HS-5 (cell line): Measurements from ENCODE around the gene EPB41L5.
"Not testable (repeated sequence)": the region's sequence is repeated elsewhere in the genome, so short reads cannot be mapped to it uniquely, and the experiment has no call there.

Experiments
- DNase-seq: peaks from one replicate; pipeline ENCODE4 v3.0.0-alpha.2; 2012; ENCODE audit warnings: low read depth

Gene EPB41L5

DNA sequence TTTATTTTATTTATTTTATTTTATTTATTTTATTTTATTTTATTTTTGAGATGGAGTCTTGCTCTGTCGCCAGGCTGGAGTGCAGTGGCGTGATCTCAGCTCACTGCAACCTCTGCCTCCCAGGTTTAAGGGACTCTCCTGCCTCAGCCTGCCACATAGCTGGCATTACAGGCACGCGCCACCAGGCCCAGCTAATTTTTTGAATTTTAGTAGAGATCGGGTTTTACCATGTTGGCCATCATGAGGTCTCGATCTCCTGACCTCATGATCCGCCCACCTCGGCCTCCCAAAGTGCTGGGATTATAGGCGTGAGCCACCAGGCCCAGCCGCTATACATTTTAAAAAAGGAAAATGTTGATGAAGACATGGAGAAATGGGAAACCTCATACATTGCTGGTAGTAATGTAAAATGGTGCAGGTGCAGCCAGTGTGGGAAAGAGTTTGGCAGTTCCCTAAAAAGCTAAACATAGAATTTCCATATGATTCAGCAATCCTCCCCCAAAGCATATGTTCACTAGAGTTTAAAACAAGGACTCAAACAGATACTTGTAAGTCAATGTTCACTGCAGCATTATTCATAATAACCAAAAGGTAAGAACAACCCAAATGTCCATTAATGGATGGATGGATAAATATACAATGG, 187.1 kb downstream of the EPB41L5 start:
- not testable (repeated sequence) for DNase-seq

DNA sequence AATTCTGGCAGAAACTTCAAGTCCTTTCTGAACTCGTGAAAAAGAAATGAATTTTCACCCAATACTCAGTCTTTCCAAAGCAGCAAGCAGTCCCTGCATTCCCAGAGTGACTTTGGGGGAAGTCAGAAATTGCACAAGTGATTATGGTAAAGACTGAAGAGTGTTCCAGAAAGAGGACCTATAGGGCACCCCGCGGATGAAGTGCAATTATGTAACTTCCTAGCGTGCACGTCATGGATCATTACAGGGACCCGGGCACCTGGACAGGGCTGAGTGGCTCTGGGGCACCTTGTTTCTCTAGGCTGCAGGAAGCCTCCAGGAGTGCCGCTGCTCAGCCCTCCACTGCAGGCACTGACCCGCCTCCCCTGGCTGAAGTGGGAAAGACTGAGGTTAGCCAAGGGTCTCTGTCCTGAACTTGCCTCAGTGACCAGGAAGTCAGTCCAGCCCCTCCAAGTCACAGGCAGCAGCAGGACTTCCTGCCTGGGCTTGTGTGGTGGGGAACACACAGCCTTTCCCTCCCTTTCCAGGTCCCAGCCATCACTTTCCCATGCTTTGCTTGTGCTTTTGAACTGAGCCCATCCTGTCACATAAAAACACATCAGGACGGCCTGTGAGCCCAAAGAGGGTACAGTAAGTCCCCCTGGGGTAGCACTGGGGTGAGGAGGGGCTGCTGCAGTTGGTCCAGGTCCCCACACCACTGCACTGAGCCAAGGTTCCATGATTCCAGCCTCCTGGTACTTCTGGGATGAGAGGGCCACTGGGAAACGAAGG, 190.6 kb downstream of the EPB41L5 start:
- no peak for DNase-seq

DNA sequence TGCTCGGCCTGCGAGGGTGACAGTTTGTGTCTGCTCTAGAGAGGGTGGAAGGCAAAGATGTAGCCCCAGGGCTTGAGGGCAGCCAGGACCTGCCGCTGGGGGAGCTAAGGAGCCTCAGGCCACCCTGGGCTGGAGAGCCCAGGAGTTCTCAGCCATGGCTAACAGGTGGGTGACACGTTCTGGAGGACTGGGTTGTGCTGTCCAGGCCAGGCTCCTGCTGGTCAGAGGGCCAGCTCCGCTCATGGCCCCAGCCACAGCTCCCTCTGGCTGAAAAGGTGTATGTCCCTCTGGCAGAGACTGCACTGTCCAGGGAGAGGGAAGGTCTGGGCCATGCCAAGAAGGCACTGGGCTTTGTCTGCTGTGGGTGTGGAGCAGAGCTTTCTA, 191.1 kb downstream of the EPB41L5 start:
- no peak for DNase-seq

DNA sequence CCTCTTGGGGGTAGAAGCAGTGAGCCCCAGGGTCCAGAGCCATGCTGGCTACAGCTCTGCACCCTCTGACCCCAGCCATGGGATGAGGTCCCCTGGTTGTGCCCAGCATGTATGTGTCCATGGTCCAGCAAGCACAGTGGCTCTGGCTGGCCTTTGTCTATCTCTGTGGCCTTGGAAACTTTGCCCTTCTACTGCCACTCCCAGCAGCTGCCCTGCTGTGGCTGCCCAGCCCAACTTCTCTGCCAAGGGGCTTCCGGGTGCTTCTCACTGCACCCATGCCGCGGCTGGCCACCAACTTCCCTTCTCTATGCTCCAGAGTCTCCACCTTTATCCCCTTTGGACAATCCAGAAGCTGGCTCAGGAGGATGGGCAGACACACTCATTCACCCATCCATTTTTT, 191.5 kb downstream of the EPB41L5 start:
- no peak for DNase-seq

DNA sequence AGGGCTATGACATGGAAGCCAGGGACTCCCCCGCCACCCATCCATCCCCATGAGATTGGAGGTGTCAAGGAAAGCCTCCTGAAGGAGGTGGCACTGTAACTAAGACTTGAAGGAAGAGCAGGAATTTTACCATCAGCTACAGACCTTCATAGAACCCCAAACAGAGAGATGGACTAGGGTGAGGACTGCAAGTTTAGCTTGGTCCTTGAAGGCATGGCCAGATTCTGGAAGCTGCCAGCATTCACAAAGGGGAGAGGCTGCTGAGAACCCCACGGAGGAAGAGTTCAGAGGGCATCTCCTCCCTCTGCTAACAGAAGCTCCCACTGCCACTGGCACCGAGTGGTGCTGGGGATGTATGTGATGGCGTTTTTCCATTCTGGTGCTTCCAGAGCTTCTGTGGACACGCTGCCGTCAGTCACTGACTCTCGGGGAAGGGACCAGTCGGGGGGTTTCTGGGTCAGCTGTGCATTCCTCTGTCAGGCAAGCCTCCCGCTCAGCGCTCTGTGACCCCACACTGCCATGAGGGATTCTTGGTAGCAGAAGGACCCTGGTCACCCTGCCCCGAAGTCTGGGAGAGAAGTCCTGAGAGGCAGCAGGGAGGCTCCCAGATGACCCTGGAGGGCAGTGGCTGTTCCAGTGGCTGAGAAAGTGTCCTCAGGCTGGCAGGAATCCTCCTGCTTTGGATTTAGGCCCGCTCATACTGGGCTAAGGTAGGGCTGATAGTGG, 192.2 kb downstream of the EPB41L5 start:
- DNase-seq = no peak

DNA sequence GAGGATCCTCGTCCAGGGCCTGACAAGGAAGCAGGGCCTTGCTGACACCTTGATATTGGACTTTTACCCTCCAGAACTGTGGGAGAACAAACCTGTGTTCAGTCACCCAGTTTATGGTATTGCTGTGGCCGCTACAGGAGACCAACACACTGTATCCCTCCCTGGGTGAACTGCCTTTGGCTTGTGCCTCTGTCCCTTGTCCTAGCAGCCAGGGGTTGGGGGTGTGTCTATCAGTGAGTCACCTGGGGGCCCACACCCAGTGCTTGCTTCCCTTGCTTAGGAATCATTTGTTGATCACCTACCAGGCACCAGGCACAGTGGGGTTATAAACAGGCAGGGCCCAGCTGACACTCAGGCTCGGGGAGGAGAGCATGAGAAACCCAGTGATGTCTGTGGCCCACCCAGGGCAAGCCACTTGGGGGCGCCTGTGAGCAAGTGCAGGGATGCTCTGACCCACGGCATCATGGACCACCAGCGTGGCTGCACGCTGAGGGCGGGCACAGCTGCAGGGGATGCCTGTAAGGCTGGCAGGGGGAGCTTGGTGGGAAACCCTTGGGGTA, 193.2 kb downstream of the EPB41L5 start:
- no peak for DNase-seq

DNA sequence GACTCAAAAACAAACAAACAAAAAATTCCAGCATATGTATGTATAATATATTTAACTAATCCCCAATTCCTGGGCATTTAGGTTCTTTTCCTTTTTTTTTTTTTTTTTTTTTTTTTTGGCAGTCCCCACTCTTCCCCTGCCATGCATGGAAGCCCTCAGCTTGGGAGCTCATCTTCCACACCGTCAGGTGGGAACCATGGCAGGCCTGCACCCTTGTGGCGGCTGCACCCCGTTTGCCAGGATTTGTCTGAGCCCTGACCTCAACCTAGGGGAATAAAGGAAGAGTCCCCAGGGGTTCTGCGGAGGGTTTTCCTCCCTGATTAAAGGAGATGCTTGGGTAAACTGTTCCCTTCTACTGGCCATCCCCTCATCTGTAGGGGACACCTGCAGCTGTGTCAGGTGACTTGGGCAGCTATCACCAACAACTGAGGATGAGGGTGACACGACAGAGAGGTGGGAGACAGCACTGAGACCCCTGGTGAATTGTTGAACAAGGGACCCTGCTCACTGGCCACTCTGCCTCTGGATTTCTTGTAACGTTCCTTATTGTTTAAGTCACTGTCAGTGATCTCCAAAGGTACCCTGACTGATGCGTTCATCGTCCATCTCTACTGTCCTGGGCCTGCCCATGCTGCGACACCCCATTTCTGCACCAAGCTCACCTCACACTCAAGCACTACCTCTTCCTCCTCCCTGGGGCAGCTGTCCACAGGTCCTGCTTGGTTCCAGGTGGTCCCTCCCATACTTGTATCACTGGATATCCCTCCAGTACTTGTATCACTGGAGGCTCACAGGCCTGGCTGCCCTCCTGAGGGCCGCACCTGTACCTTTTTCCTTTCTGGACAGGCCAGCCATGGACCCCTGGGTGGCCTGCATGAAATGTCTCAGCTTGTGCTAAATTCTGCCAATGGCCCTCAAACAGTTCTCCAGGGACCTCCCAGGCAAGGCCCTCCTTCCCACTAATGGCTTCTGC, 195.8 kb downstream of the EPB41L5 start:
- no peak for DNase-seq

DNA sequence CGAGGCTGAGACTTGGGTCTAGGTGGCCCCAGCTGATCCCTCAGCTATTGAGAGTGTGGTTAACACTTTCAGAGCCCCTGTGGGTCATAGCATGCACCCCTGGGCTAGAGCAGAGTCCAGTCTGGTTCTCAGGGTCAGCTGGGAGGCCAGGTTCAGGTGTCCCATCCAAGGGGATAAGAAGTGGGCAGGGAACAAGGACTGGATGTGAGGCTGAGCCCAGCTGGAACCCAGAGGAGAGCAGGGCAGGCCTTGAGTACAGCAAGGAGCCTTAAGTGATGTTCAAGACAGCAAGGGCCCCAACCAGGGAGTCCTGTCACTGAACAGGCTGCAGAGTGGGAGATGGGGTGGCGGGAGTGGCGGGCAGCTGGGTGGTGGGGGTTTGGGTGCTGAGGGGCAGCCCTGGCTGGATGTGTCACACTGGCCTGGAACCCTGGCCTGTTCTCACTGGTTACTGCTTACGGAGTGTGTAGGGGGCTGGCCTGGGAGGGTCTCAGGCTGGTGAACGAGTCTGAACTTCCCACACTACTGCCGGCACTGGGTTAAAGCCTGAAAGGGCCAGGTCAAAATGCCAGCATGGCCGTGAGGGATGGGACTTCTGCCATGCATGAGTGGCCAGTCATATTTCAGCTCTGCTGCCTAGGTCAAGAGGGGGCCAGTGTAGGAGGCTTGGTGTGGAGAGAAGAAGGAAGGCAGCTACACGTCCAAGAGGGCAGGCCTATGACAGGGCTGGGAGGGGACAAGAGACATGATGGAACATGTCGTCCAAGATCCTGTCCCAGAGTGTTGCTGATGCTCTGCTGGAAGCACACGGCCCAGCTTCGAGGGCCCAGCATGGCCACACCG, 196.8 kb downstream of the EPB41L5 start:
- no peak for DNase-seq

DNA sequence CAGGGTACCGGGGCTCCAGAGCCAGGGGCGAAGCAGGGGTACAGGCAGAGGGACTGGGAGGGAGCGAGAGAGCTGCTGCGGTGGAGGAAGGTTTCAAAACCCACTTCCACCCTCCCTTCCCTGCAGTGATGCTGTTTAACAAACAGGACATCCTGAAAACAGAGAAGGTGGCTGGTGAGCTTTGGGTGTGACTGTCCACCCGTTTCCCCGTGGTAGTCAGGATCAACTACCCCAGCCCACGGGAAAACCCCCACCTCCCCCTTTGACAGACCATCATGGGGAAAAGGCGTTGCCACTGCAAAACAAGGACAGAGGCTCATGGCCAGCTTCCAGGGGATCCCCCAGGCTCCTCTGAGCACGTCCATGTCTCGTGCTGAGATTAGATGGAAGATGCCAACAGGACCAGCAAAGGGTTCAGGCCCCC, 197.4 kb downstream of the EPB41L5 start:
- DNase-seq = no peak

DNA sequence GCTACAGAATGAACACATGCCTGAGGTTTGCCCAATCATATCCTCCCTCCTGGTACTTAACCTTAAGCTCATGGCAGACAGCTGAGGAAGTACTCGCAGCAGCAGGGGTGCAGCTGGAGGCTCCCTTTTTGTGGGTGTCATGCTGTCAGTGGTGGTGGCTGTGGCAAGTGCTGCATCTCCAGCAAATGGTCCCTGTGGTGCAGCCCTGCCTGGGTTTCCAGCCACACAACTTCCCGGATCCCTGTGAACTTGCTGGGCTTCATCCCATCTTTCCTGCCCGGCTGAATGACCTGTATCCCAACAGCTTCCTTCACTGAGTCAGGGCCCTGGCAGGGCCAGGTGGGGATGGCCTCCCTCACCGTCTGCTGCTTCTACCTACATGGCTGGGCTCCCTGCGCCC, 205.3 kb downstream of the EPB41L5 start:
- DNase-seq = no peak

DNA sequence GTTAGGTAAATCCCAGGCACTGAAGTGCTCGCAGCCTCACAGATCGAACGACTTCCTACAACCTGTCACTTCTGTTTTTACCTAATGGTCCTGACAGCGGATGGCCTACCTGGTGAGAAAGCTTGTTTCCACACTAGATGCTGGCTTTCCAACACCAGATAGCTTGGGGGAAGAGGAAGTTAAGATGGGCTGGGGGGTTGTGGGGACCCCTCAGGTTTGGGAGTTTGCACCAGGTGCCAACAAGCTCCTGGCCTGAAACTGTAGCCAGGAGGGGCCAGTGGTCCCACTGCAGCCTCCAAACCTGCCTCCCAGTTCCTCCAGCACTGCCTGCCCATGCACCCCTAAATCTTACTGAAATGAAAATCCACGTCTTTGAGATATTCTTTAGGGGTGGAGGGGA, 206.4 kb downstream of the EPB41L5 start:
- DNase-seq = no peak

DNA sequence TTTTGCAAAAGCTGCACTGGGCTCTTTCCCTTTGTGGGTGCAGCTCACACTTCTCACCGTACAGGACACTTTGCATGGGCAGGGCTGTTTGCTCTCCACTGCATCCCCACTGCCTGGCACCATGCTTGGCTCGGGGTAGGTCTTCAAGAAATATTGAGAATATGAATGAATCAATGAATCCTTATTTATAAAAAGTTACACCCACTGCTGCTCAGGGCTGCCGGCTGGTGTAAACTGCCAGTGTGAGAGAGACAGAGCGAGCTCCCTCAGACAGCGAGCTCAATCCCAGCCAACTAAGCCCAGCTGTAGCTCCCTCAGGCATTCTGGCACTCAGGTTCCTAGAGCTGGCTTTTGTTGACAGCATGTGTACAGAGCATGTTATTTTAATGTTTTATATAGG, 206.9 kb downstream of the EPB41L5 start:
- DNase-seq = no peak

DNA sequence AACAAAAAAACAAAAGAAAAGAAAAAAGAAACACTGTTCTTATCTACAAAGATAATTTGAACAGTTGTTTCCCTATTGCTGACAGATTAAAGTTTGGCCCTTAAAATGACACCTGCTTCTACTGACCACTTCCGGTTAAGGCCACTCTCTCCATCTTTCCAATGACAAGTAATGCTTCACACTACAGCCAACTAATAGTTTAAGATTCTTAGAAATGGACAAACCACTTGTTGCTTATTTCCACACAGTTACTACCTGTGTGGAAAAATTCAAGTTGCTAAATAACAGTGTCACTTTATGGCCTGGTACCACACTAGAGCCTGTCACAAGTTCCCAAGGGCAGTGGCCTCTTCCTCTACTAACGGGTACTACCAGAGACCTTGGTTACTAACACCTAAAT, 207.9 kb downstream of the EPB41L5 start:
- DNase-seq = no peak

DNA sequence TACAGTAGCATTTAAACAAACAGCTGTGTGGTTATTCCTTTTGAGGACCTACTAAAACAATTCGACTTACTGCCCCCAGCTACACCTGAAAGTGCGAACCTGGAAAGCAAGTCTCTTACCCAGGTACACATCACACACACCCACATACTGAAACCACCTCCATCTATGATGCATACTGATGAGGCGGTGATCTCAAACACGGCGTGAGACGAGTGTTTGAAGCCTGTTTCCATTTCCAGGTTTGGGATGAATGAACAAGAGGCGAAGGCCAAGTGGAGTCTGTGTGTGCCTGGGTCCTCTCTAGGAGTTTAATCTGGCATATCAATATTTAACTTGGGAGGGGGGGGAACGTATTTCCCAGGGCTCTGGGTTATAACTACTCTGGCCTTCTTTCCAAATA, 208.7 kb downstream of the EPB41L5 start:
- no peak for DNase-seq

DNA sequence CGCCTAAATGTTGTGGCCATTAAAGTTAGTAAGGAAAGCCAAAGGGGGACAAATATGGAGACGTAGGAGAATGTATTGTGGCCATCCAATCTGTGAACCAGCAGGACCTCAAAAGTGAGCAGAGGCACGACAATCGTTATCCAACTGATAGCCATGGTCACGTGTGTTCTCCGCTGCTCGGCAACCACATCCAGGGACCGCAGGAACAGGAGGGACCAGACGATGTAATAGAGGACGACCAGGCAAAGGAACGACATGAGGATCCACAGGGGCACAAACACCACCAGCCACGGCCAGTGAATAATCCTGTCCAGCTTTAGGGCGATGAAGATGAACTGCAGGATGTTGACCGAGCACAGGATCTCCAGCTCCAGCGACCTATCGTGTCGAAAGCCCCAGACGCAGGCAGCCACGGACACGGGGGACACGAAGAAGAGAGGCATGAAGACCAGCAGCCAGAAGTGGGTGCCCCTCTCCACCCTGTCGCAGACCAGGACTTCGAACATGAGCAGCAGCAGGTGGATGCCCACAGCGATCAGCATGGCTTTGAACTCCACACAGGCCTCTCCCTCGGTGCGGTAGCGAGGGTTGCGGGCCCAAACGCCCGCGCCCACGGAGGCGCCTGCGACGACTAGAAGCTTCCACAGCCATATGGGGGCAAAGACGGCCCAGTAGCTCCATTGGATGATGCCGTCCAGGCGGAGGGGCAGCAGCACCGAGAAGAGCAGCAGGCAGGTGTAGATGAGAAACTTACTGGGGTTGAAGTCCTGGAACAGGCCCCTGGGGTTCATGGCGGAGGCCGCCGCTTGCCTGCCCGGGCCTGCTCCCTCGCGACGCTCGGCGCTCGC, 209.5 kb downstream of the EPB41L5 start:
- no peak for DNase-seq

DNA sequence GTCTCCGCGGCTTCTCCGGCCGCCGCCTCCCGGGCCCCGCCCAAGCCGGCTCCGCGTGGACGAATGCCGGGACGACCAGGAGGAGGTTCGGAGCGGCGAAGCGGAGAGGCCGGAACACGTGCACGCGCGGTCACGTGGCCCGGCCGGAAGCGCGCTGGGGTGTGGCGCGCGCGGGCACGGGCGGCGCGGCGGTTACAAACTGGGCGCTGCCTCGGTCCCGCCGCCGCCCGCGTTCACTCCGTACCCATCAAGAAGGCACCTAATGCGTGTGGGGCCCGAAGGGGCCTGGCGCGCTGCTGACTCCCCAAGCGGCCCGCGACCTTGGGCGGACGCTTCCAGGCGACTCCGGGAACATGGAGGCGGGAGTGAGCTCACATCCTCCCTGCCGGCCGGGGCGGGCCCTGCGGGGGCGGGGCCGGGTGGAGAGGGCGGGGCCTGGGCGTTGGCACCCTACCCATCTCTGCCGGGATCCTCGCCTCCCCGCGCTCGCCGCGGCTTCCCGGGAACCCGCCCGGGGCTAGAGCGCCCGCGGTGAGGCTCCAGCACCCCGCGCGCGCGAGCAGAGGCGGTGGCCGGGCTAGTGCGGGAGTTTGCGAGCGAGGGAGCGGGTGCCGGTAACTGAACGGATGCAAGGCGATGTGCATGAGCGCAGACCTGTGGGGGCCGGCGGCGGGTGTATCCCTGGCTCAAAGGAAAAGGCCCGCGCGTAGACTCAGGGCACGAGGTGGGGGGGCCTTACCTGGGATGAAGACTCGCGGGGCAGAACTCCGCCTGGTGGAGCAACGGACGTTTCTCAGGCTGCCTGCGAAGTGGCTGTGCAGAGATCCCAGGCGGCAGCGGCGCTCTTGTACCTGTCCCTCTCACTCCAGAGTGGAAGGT, 210.4 kb downstream of the EPB41L5 start, which contains the start of gene TMEM185B:
Gene TMEM185B (minus strand): TSS at position 367 of the 879 bp plus-strand sequence. CDS start 424 bp downstream, outside the sequence.
- peak; percentile 69 for DNase-seq

DNA sequence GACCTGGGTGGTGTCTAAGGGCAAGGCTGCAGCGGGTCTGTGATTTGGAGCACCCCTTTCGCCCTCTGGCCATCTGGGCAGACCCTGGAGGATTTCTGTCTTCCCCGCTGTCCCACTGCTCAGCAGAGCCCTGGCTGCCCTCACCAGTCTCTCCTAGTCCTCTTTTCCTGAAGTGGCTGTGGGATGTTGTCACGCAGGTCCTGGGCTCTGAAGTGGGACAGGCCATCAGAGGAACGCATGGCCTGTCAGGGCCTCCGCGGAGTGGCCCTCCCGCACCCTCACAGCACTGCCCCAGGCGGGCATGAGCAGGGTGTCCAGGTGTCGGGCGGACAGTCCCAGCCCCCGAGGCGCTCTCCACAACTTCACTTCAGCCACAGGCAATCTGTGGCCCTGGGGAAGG, 211.4 kb downstream of the EPB41L5 start:
- no peak for DNase-seq

DNA sequence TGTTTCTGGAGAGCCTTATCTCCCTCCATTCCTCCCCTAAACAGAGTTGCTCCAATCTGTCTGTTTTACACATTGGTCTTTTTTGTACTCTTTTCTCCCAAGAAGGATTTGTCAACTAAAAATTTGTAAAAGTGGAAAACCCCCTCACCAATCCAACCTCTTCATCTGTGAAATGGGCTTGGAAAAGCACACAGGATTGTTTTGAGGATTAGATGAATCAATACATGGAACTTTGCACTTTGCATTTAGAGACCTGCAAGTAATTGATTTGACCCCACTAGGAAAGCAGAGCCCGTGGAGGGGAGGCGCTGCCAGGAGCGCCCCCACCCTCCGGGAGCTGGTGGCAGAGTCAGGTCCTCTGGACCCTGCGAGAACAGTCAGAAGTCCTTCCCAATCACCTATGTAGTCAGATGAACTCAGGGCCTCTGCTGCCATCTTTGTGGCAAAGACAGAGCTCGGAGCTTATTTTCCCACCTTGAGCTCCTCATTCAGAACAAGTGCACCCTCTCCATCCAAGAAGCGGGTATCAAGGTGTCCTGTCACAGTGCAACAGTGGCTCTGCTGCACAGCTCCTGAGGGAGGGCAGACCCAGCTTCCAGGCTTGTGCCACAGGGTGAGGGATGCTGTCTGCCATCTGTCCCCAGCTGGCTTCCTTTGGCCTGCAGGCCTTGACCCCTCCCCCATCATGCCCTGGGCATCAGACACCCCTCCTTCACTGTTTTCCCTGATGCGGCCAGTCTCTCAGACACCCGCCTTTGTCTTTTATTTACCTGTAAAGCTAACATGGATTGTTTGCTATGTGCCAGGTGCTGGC, 212.1 kb downstream of the EPB41L5 start:
- DNase-seq = no peak
